DND-41 (cell line): Measurements from ENCODE around the gene PPARA.

ENCODE experiments used
- CTCF ChIP-seq: IDR thresholded peaks from 2 replicates; pipeline ENCODE4 v1.5.1; 2012; ENCODE audit warnings: borderline replicate concordance, low read length, moderate library complexity, mild to moderate bottlenecking; ENCODE audit not compliant: poor library complexity, severe bottlenecking; ENCODE audit errors: extremely low read depth
- EZH2 ChIP-seq: IDR thresholded peaks from 3 replicates; pipeline ENCODE4 v1.6.1; 2012; ENCODE audit warnings: borderline replicate concordance, low read depth, mild to moderate bottlenecking, moderate library complexity, low read length, inconsistent platforms; ENCODE audit not compliant: severe bottlenecking

GRCh38 chr22:46259374-46259773 lies 109.0 kb downstream of the PPARA start:
- TF ChIP-seq CTCF (no peak), EZH2 (no peak)
